Adrenal gland (tissue), 5 donors: ENCODE data around the gene NAPA.

Source experiments
- CTCF ChIP-seq, 6 experiments: fragments of 450-650 bp in 4 of 6; fragments of 200-600 bp in 2 of 6; sonication (generic) in 1 of 6; IDR thresholded peaks; 1 replicate in 5 of 6; 2 replicates in 1 of 6; pipeline versions ENCODE4 v1.5.1 to v1.8.0; 2016 to 2021; ENCODE audit warnings: antibody characterized with exemption in 6 of 6, mild to moderate bottlenecking in 2 of 6, moderate library complexity in 1 of 6
- POLR2A ChIP-seq, 2 donors: fragments of 450-650 bp; IDR thresholded peaks; one replicate each; pipeline ENCODE4 v1.6.1; 2017; ENCODE audit warnings: antibody characterized with exemption in 2 of 2, mild to moderate bottlenecking in 2 of 2, moderate library complexity in 1 of 2
- donor health status: DM: no; HTN: no; CAD: no.

GRCh38 chr19:47450478-47450877, 64.4 kb downstream of the NAPA start:
- TF ChIP-seq POLR2A (IDR thresholded peaks at IDR 0.05) (no peak), CTCF (IDR thresholded peaks at IDR 0.05) (no peak)
